ENCODE measurements around the gene DIDO1. TPM values are rescaled to one million over a fixed set of nuclear protein-coding genes. Genes with fewer than 3 reads are reported as not detected.

Gene DIDO1
- total RNA-seq, 1 experiment from 2014 or later, result 85.9 TPM

DNA sequence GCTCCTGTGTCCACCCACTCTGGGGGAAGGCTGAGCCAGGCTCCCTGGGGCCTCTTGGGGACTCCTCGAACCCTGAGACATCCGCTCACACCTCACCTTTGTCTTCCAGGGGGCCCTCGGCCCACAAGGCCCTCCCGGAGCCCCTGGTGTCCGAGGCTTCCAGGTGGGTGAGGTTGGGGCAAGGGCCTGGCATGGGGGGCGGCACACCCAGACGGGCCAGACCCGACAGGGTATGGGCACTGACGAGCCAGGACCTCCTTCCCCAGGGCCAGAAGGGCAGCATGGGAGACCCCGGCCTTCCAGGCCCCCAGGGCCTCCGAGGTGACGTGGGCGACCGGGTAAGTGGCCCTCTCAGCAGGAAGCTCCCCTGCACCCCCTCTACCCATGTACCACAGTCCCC lies 96.1 kb downstream of the DIDO1 start:
- no peak overlapping the region for H2AK5ac ChIP-seq (ENCODE audit: insufficient read length, low read length)
- no peak overlapping the region for H3T11ph ChIP-seq (ENCODE audit: low read length)
- no peak overlapping the region for H2BK12ac ChIP-seq (ENCODE audit: insufficient read length, low read depth, low read length)
- H4K91ac ChIP-seq (ENCODE audit: insufficient read length, low read depth, low read length), result no peak overlapping the region
- no peaks in the 10 kb centered on the region for H3K9me3 ChIP-seq (ENCODE audit: control insufficient read depth, low read depth, low read length)
- H3K4me1 ChIP-seq (ENCODE audit: insufficient read depth, low read length), result peaks cover 2% of the 10 kb centered on the region; the same call in 1 of the 2 replicates
- H3K9ac ChIP-seq (ENCODE audit: extremely low read depth, insufficient read length, low read length), result no peak overlapping the region
- no peak overlapping the region for H2BK5ac ChIP-seq (ENCODE audit: insufficient read length, low read length)
- no peaks in the 10 kb centered on the region for H3K79me1 ChIP-seq (ENCODE audit: insufficient read depth, low read depth, low read length, poor library complexity, severe bottlenecking)
- no peaks in the 10 kb centered on the region for H3K79me2 ChIP-seq (ENCODE audit: insufficient read depth, low read length)
- no peaks in the 10 kb centered on the region for H3K23me2 ChIP-seq (ENCODE audit: insufficient read length, low read depth, low read length, poor library complexity, severe bottlenecking)
- H4K8ac ChIP-seq (replicated peaks; ENCODE audit: insufficient read length, low read depth, low read length), result no peak overlapping the region
- H3K18ac ChIP-seq (ENCODE audit: insufficient read length, low read depth, low read length), result no peak overlapping the region
- no peaks in the 10 kb centered on the region for H3K27me3 Mint-ChIP-seq (ENCODE audit: low read depth)
- H2BK15ac ChIP-seq (ENCODE audit: low read depth, low read length), result no peak overlapping the region
- H3K36me3 Mint-ChIP-seq (ENCODE audit: insufficient read depth in 1 of 3, low read depth in 3 of 3), result peaks cover 0 to 30% (median 14%) of the 10 kb centered on the region in 3 experiments; a peak in 4 of 7 replicates
- H2BK120ac ChIP-seq (ENCODE audit: low read depth, low read length, poor library complexity, severe bottlenecking), result no peak overlapping the region
- H3K27ac Mint-ChIP-seq, result no peak overlapping the region
- H3K27ac ChIP-seq (ENCODE audit: insufficient read length, low read depth, low read length), result no peak overlapping the region
- no peak overlapping the region for H2BK20ac ChIP-seq (ENCODE audit: low read depth, low read length, poor library complexity, severe bottlenecking)
- H3K56ac ChIP-seq (ENCODE audit: insufficient read length, low read depth, low read length), result no peak overlapping the region
- no peak overlapping the region for H3K4me3 Mint-ChIP-seq
- H2AFZ ChIP-seq (ENCODE audit: low read length), result no peak overlapping the region
- H3K14ac ChIP-seq (ENCODE audit: insufficient read depth, low read length), result no peak overlapping the region
- no peaks in the 10 kb centered on the region for H4K20me1 ChIP-seq (ENCODE audit: control insufficient read depth, insufficient read depth, insufficient read length)
- no peak overlapping the region for H4K5ac ChIP-seq (ENCODE audit: insufficient read length, low read depth, low read length)
- no peak overlapping the region for H3K4me2 ChIP-seq (ENCODE audit: insufficient read depth, insufficient read length, low read length)
- peaks cover 12 to 20% of the 10 kb centered on the region in 2 experiments for H3K4me1 Mint-ChIP-seq
- no peak for DNase-seq
- 0 out of 5 replicates have a peak, but pooled peaks cover 0 to 3% of the 10 kb centered on the region in 2 experiments for H3K9me3 Mint-ChIP-seq
- TF ChIP-seq, protein P1, sequence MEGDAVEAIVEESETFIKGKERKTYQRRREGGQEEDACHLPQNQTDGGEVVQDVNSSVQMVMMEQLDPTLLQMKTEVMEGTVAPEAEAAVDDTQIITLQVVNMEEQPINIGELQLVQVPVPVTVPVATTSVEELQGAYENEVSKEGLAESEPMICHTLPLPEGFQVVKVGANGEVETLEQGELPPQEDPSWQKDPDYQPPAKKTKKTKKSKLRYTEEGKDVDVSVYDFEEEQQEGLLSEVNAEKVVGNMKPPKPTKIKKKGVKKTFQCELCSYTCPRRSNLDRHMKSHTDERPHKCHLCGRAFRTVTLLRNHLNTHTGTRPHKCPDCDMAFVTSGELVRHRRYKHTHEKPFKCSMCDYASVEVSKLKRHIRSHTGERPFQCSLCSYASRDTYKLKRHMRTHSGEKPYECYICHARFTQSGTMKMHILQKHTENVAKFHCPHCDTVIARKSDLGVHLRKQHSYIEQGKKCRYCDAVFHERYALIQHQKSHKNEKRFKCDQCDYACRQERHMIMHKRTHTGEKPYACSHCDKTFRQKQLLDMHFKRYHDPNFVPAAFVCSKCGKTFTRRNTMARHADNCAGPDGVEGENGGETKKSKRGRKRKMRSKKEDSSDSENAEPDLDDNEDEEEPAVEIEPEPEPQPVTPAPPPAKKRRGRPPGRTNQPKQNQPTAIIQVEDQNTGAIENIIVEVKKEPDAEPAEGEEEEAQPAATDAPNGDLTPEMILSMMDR (conservative IDR thresholded peaks at IDR 0.05), result no peak
- H3K27me3 ChIP-seq (ENCODE audit: insufficient read depth, low read length), result no peaks in the 10 kb centered on the region
- H3K4ac ChIP-seq (ENCODE audit: low read depth, low read length), result no peak overlapping the region
- WGBS (ENCODE audit: extremely low coverage, insufficient read length, low lambda C conversion rate), result no CpG with 5 or more reads among the region's 14 CpGs
- H3K23ac ChIP-seq (ENCODE audit: insufficient read length, low read depth, low read length), result no peak overlapping the region
